GM23248 (cell line): ENCODE results near the gene FAM149B1.

Experiments used
- EZH2 ChIP-seq: fragments of 200-600 bp; sonication (generic); IDR thresholded peaks from 2 replicates; pipeline ENCODE4 v1.6.1; 2018; ENCODE audit warnings: antibody characterized with exemption, mild to moderate bottlenecking; ENCODE audit not compliant: insufficient read depth, poor library complexity, severe bottlenecking
- EZH2phosphoT487 ChIP-seq: fragments of 200-600 bp; sonication (generic); IDR thresholded peaks from 2 replicates; pipeline ENCODE4 v1.6.1; 2018; ENCODE audit warnings: antibody characterized with exemption, moderate library complexity, mild to moderate bottlenecking, low read depth; ENCODE audit not compliant: insufficient read depth

GRCh38 chr10:73169320-73169719, 1.4 kb downstream of the FAM149B1 start:
- TF ChIP-seq EZH2 (no peak), EZH2phosphoT487 (no peak)
